Stimulated activated CD4-positive, alpha-beta T cell treated with anti-CD3 and anti-CD28 coated beads, Interleukin-4, amount 100 ng/mL, for 4 hours (primary cell): ENCODE data around the gene FAM72B.
"Not testable (repeated sequence)": the region's sequence is repeated elsewhere in the genome, so short reads cannot be mapped to it uniquely, and the experiment has no call there.

Experiments used
- DNase-seq, 2 experiments: peaks; one replicate each; pipeline ENCODE4 v3.0.0-alpha.2; 2020

Gene FAM72B

GRCh38 chr1:121148489-121149190 lies 35.5 kb downstream of the FAM72B start:
- DNase-seq: not testable (repeated sequence)

GRCh38 chr1:121140393-121140792 lies 43.7 kb downstream of the FAM72B start:
- DNase-seq: not testable (repeated sequence)

DNA sequence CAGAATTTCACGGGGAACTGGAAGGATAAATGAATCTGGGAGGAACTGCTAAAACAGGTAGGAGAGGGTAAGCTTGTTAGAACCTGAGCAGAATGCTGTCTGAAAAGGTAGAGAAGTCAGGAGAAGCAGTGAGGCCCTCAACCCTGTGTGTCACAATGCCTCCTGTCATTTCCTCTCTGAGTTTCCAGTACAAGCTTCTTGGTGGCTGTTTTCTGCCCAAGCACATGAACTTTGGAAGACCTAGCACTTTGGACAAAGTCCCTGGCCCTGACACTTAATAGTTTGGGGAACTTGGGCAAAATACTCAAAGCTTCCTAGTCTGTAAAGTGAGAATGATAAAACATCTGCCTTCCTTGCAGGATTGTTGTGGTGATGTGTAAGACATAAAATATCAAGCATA lies 52.6 kb downstream of the FAM72B start:
- not testable (repeated sequence) for DNase-seq

GRCh38 chr1:121118480-121118824 lies 65.7 kb downstream of the FAM72B start:
- DNase-seq: not testable (repeated sequence)
